Activated CD8-positive, alpha-beta T cell treated with anti-CD3 and anti-CD28 coated beads, Interleukin-2, amount 10 ng/mL, durations not matched to agents 7 days and 5 days (primary cell): ENCODE results near the gene ATRNL1. TPM values are rescaled to one million over a fixed set of nuclear protein-coding genes. Genes with fewer than 3 reads are reported as not detected.

Source experiments
- ATAC-seq: fragments of 150-1000 bp; cut with Tn5 transposase; one replicate; pipeline ENCODE4 v1.10.0; 2021; ENCODE audit warnings: moderate library complexity
- CTCF ChIA-PET: fragments of 350-600 bp; sonication (Branson Sonifier 250); formaldehyde crosslinking; loops from one replicate; lab custom pipeline; 2021; ENCODE audit warnings: antibody characterized with exemption; lab: Charles Lee
- POLR2A ChIA-PET: fragments of 350-600 bp; sonication (Branson Sonifier 250); formaldehyde crosslinking; loops from one replicate; lab custom pipeline; 2021; ENCODE audit warnings: antibody characterized with exemption; lab: Charles Lee
- DNase-seq: peaks from one replicate; pipeline ENCODE4 v3.0.0-alpha.2; 2020
- H3K27ac Mint-ChIP-seq: one replicate; pipeline ENCODE4 v1.8.0; 2021; ENCODE audit warnings: mild to moderate bottlenecking, mixed read lengths
- H3K27me3 Mint-ChIP-seq: one replicate; pipeline ENCODE4 v1.8.0; 2021; ENCODE audit warnings: low read depth, mixed read lengths
- H3K36me3 Mint-ChIP-seq: one replicate; pipeline ENCODE4 v1.8.0; 2021; ENCODE audit warnings: low read depth, mixed read lengths
- H3K4me1 Mint-ChIP-seq: one replicate; pipeline ENCODE4 v1.8.0; 2021; ENCODE audit warnings: low read depth, mixed read lengths
- H3K4me3 Mint-ChIP-seq: one replicate; pipeline ENCODE4 v1.8.0; 2021; ENCODE audit warnings: mild to moderate bottlenecking, mixed read lengths
- H3K9me3 Mint-ChIP-seq: one replicate; pipeline ENCODE4 v1.8.0; 2022; ENCODE audit warnings: mixed read lengths; ENCODE audit not compliant: insufficient read depth
- total RNA-seq, 2 experiments: library from RNA; stranded (reverse); gene quantifications; one replicate each; pipeline ENCODE4 v1.2.3, GENCODE V29; 2021

Gene ATRNL1
- total RNA-seq, result not detected

- peaks cover 45% of the 10 kb centered on the region for H3K27me3 Mint-ChIP-seq
- CTCF ChIA-PET, result no interaction called here
- POLR2A ChIA-PET, result no interaction called here
- H3K9me3 Mint-ChIP-seq, result no peaks in the 10 kb centered on the region
- H3K27ac Mint-ChIP-seq, result no peak within 1 kb of the TSS
- no peaks in the 10 kb centered on the region for H3K36me3 Mint-ChIP-seq
- H3K4me1 Mint-ChIP-seq, result peaks cover 7% of the 10 kb centered on the region
- H3K4me3 Mint-ChIP-seq, result peak within 1 kb of the TSS; percentile 61
- DNase-seq (no peak), ATAC-seq (peak; percentile 82)
Observed at GRCh38 chr10:115093286-115093775, at the start of gene ATRNL1. ATRNL1 (plus strand) TSS chr10:115093365; CDS start chr10:115093751, 386 bp downstream.

GRCh38 chr10:115043719-115044118, 49.4 kb upstream of the ATRNL1 start:
- DNase-seq (no peak), ATAC-seq (no peak)
- Mint-ChIP-seq H3K36me3 (no peaks in the 10 kb centered on the region), H3K27ac (no peak overlapping the region), H3K9me3 (no peaks in the 10 kb centered on the region), H3K27me3 (peaks cover 3% of the 10 kb centered on the region), H3K4me1 (no peaks in the 10 kb centered on the region), H3K4me3 (no peak overlapping the region)
- ChIA-PET POLR2A (no interaction called here), CTCF (no interaction called here)

- no peak for ATAC-seq
- Mint-ChIP-seq H3K4me1 (no peaks in the 10 kb centered on the region), H3K27ac (no peak overlapping the region), H3K27me3 (peaks cover 3% of the 10 kb centered on the region), H3K36me3 (no peaks in the 10 kb centered on the region), H3K9me3 (no peaks in the 10 kb centered on the region), H3K4me3 (no peak overlapping the region)
- DNase-seq, result no peak
- CTCF ChIA-PET, result no interaction called here
- POLR2A ChIA-PET, result no interaction called here
Observed at GRCh38 chr10:115044891-115045290, 48.3 kb upstream of the ATRNL1 start.

- ChIA-PET POLR2A (no interaction called here), CTCF (no interaction called here)
- ATAC-seq, result no peak
- Mint-ChIP-seq H3K27ac (no peak overlapping the region), H3K27me3 (peaks cover 3% of the 10 kb centered on the region), H3K36me3 (no peaks in the 10 kb centered on the region), H3K9me3 (no peaks in the 10 kb centered on the region), H3K4me3 (no peak overlapping the region), H3K4me1 (no peaks in the 10 kb centered on the region)
- no peak for DNase-seq
Observed at GRCh38 chr10:115045499-115045898, 47.7 kb upstream of the ATRNL1 start.

- H3K4me1 Mint-ChIP-seq, result no peaks in the 10 kb centered on the region
- no peak overlapping the region for H3K4me3 Mint-ChIP-seq
- H3K36me3 Mint-ChIP-seq, result no peaks in the 10 kb centered on the region
Observed at GRCh38 chr10:115046686-115047236, 46.4 kb upstream of the ATRNL1 start.

GRCh38 chr10:115047705-115048104, 45.5 kb upstream of the ATRNL1 start:
- peaks cover 3% of the 10 kb centered on the region for H3K27me3 Mint-ChIP-seq
- H3K4me3 Mint-ChIP-seq, result no peak overlapping the region
- H3K36me3 Mint-ChIP-seq, result no peaks in the 10 kb centered on the region
- no peak for DNase-seq
- no peak for ATAC-seq
- H3K27ac Mint-ChIP-seq, result no peak overlapping the region
- H3K4me1 Mint-ChIP-seq, result no peaks in the 10 kb centered on the region
- ChIA-PET CTCF (no interaction called here), POLR2A (interaction anchor here (0.8 kb wide), 1 partner anchor 875 kb away, joined by 3 read pairs; no protein-coding TSS in a partner anchor)
- no peaks in the 10 kb centered on the region for H3K9me3 Mint-ChIP-seq

More at GRCh38 chr10:115046686-115047236, 46.4 kb upstream of the ATRNL1 start:
- CTCF ChIA-PET, result no interaction called here
- POLR2A ChIA-PET, result no interaction called here
- Mint-ChIP-seq H3K9me3 (no peaks in the 10 kb centered on the region), H3K27ac (no peak overlapping the region), H3K27me3 (peaks cover 3% of the 10 kb centered on the region)
- DNase-seq, result no peak
- ATAC-seq, result no peak

GRCh38 chr10:115049318-115049717, 43.8 kb upstream of the ATRNL1 start:
- DNase-seq (no peak), ATAC-seq (no peak)
- ChIA-PET CTCF (no interaction called here), POLR2A (no interaction called here)
- Mint-ChIP-seq H3K27ac (no peak overlapping the region), H3K9me3 (no peaks in the 10 kb centered on the region), H3K27me3 (peaks cover 2% of the 10 kb centered on the region), H3K36me3 (no peaks in the 10 kb centered on the region), H3K4me1 (no peaks in the 10 kb centered on the region), H3K4me3 (no peak overlapping the region)

- Mint-ChIP-seq H3K27me3 (peaks cover 3% of the 10 kb centered on the region), H3K4me3 (no peak overlapping the region), H3K4me1 (no peaks in the 10 kb centered on the region), H3K9me3 (no peaks in the 10 kb centered on the region), H3K36me3 (no peaks in the 10 kb centered on the region), H3K27ac (no peak overlapping the region)
- ChIA-PET POLR2A (no interaction called here), CTCF (no interaction called here)
- DNase-seq (no peak), ATAC-seq (no peak)
Observed at GRCh38 chr10:115049960-115050359, 43.2 kb upstream of the ATRNL1 start.

GRCh38 chr10:115050375-115051010, 42.7 kb upstream of the ATRNL1 start:
- H3K4me3 Mint-ChIP-seq, result no peak overlapping the region
- DNase-seq (no peak), ATAC-seq (no peak)
- peaks cover 5% of the 10 kb centered on the region for H3K27me3 Mint-ChIP-seq
- ChIA-PET POLR2A (no interaction called here), CTCF (no interaction called here)
- no peak overlapping the region for H3K27ac Mint-ChIP-seq
- no peaks in the 10 kb centered on the region for H3K4me1 Mint-ChIP-seq
- no peaks in the 10 kb centered on the region for H3K9me3 Mint-ChIP-seq
- no peaks in the 10 kb centered on the region for H3K36me3 Mint-ChIP-seq

GRCh38 chr10:115051216-115051615, 41.9 kb upstream of the ATRNL1 start:
- H3K4me3 Mint-ChIP-seq, result no peak overlapping the region
- no peak for ATAC-seq
- no peak overlapping the region for H3K27ac Mint-ChIP-seq
- no peaks in the 10 kb centered on the region for H3K9me3 Mint-ChIP-seq
- H3K27me3 Mint-ChIP-seq, result peaks cover 7% of the 10 kb centered on the region
- ChIA-PET CTCF (no interaction called here), POLR2A (interaction anchor here (0.8 kb wide), 1 partner anchor 9 kb away, joined by 3 read pairs; no protein-coding TSS in a partner anchor)
- no peak for DNase-seq
- H3K36me3 Mint-ChIP-seq, result no peaks in the 10 kb centered on the region
- H3K4me1 Mint-ChIP-seq, result no peaks in the 10 kb centered on the region

- CTCF ChIA-PET, result no interaction called here
- H3K36me3 Mint-ChIP-seq, result no peaks in the 10 kb centered on the region
Observed at GRCh38 chr10:115052226-115052625, 40.9 kb upstream of the ATRNL1 start.

GRCh38 chr10:115052728-115053127, 40.4 kb upstream of the ATRNL1 start:
- ATAC-seq, result no peak
- Mint-ChIP-seq H3K9me3 (no peaks in the 10 kb centered on the region), H3K36me3 (no peaks in the 10 kb centered on the region), H3K4me3 (no peak overlapping the region), H3K27ac (no peak overlapping the region), H3K27me3 (peaks cover 9% of the 10 kb centered on the region), H3K4me1 (no peaks in the 10 kb centered on the region)
- DNase-seq, result no peak
- ChIA-PET CTCF (no interaction called here), POLR2A (no interaction called here)

More at GRCh38 chr10:115052226-115052625, 40.9 kb upstream of the ATRNL1 start:
- H3K4me1 Mint-ChIP-seq, result no peaks in the 10 kb centered on the region
- ATAC-seq, result no peak
- H3K27ac Mint-ChIP-seq, result no peak overlapping the region
- H3K27me3 Mint-ChIP-seq, result peaks cover 9% of the 10 kb centered on the region
- POLR2A ChIA-PET, result no interaction called here
- no peak overlapping the region for H3K4me3 Mint-ChIP-seq
- no peaks in the 10 kb centered on the region for H3K9me3 Mint-ChIP-seq
- DNase-seq, result no peak
